SU-DHL-6 (cell line): ENCODE results near the gene HESX1.

Source experiments
- H2AFZ ChIP-seq: fragments of 200-600 bp; sonication (generic); 2 replicates; pipeline ENCODE4 v1.6.1; 2014; ENCODE audit warnings: low read depth, mild to moderate bottlenecking, moderate library complexity, mixed read lengths, antibody characterized with exemption, low read length; ENCODE audit not compliant: severe bottlenecking
- H3F3A ChIP-seq: fragments of 200-600 bp; shearing (Covaris generic); 2 replicates; pipeline ENCODE4 v1.6.0; 2016; ENCODE audit warnings: antibody characterized with exemption, mild to moderate bottlenecking; ENCODE audit not compliant: insufficient read depth
- H3K27ac ChIP-seq: fragments of 200-600 bp; sonication (generic); 2 replicates; pipeline ENCODE4 v1.5.1; 2016; ENCODE audit warnings: low read depth, mild to moderate bottlenecking, low read length, moderate library complexity, mixed read lengths
- H3K27me3 ChIP-seq: fragments of 200-600 bp; sonication (generic), shearing (Covaris generic); 2 replicates; pipeline ENCODE4 v1.6.0; 2014; ENCODE audit warnings: mild to moderate bottlenecking, low read length
- H3K36me3 ChIP-seq: fragments of 200-600 bp; sonication (generic); 2 replicates; pipeline ENCODE4 v1.6.1; 2014; ENCODE audit warnings: mild to moderate bottlenecking, low read length, mixed read lengths
- H3K4me2 ChIP-seq: fragments of 300-600, 200-600 bp; shearing (Covaris generic), sonication (generic); 2 replicates; pipeline ENCODE4 v1.6.0; 2014; ENCODE audit warnings: low read length, low read depth, mild to moderate bottlenecking; ENCODE audit not compliant: poor library complexity, severe bottlenecking
- H3K4me3 ChIP-seq: fragments of 200-600 bp; sonication (generic); 2 replicates; pipeline ENCODE4 v1.5.1; 2014; ENCODE audit warnings: antibody characterized with exemption, low read length, mild to moderate bottlenecking, mixed read lengths; ENCODE audit not compliant: insufficient read depth, poor library complexity, severe bottlenecking
- H3K79me2 ChIP-seq: fragments of 200-600 bp; sonication (generic); 2 replicates; pipeline ENCODE4 v1.6.1; 2014; ENCODE audit warnings: mild to moderate bottlenecking, low read length, moderate library complexity; ENCODE audit not compliant: insufficient read depth
- H3K9ac ChIP-seq: fragments of 200-600 bp; sonication (generic); 2 replicates; pipeline ENCODE4 v1.7.0; 2014; ENCODE audit warnings: mild to moderate bottlenecking, low read length
- H3K9me2 ChIP-seq: fragments of 200-600 bp; sonication (generic); replicated peaks from 2 replicates; pipeline ENCODE4 v1.6.1; 2014; ENCODE audit warnings: low read length; ENCODE audit not compliant: insufficient read depth
- H3K9me3 ChIP-seq: fragments of 200-600 bp; sonication (generic); 2 replicates; pipeline ENCODE4 v1.6.1; 2014; ENCODE audit warnings: low read length, mixed read lengths; ENCODE audit not compliant: insufficient read depth
- H4K20me1 ChIP-seq: fragments of 200-600 bp; sonication (generic); 2 replicates; pipeline ENCODE4 v1.6.1; 2014; ENCODE audit warnings: low read depth, mild to moderate bottlenecking, antibody characterized with exemption, low read length, moderate library complexity, mixed read lengths
- CTCF ChIP-seq: fragments of 200-600 bp; sonication (generic); IDR thresholded peaks from one replicate; pipeline ENCODE4 v1.5.1; 2017; ENCODE audit warnings: antibody characterized with exemption, mild to moderate bottlenecking, low read length, moderate library complexity; ENCODE audit not compliant: insufficient read depth, poor library complexity, severe bottlenecking
- EZH2phosphoT487 ChIP-seq: fragments of 200-600 bp; sonication (generic), shearing (Covaris generic); conservative IDR thresholded peaks from 2 replicates; pipeline ENCODE4 v1.6.1; 2018; ENCODE audit warnings: mild to moderate bottlenecking, antibody characterized with exemption, low read length, moderate library complexity, mixed read lengths

The HESX1 gene

GRCh38 chr3:57164217-57164656, 35.5 kb downstream of the HESX1 start:
- Histone ChIP-seq H3K9me2 (no peaks in the 10 kb centered on the region), H2AFZ (no peak overlapping the region), H3K27me3 (no peaks in the 10 kb centered on the region; the same call in 1 of the 2 replicates), H3K4me2 (peak overlapping the region; percentile 43), H3K79me2 (no peaks in the 10 kb centered on the region), H3K4me3 (no peak overlapping the region), H3F3A (no peaks in the 10 kb centered on the region), H3K36me3 (no peaks in the 10 kb centered on the region), H3K27ac (no peak overlapping the region), H4K20me1 (no peaks in the 10 kb centered on the region), H3K9me3 (no peaks in the 10 kb centered on the region), H3K9ac (no peak overlapping the region)
- TF ChIP-seq EZH2phosphoT487 (no peak), CTCF (no peak)

GRCh38 chr3:57163751-57164150, 36.0 kb downstream of the HESX1 start:
- Histone ChIP-seq H3K4me3 (no peak overlapping the region), H3K4me2 (no peak overlapping the region), H3K36me3 (no peaks in the 10 kb centered on the region), H3K9me3 (no peaks in the 10 kb centered on the region), H3K9me2 (no peaks in the 10 kb centered on the region), H3K79me2 (no peaks in the 10 kb centered on the region), H2AFZ (no peak overlapping the region), H3F3A (no peaks in the 10 kb centered on the region), H4K20me1 (no peaks in the 10 kb centered on the region), H3K27ac (no peak overlapping the region), H3K27me3 (no peaks in the 10 kb centered on the region; the same call in 1 of the 2 replicates), H3K9ac (no peak overlapping the region)
- no peak for TF ChIP-seq CTCF
- no peak for TF ChIP-seq EZH2phosphoT487

GRCh38 chr3:57161915-57162314, 37.9 kb downstream of the HESX1 start:
- Histone ChIP-seq H3K9me3 (no peaks in the 10 kb centered on the region), H3K4me3 (no peak overlapping the region), H3K4me2 (no peak overlapping the region), H2AFZ (no peak overlapping the region), H3K36me3 (no peaks in the 10 kb centered on the region), H3K79me2 (no peaks in the 10 kb centered on the region), H3K27me3 (no peaks in the 10 kb centered on the region), H3F3A (no peaks in the 10 kb centered on the region), H3K27ac (no peak overlapping the region), H3K9me2 (no peaks in the 10 kb centered on the region), H3K9ac (no peak overlapping the region), H4K20me1 (no peaks in the 10 kb centered on the region)
- TF ChIP-seq CTCF (no peak), EZH2phosphoT487 (no peak)
